Left lung (tissue), 10 donors: ENCODE results near the gene MDK. TPM values are rescaled to one million over a fixed set of nuclear protein-coding genes. Genes with fewer than 3 reads are reported as not detected.

Experiments used
- ATAC-seq: fragments of 200-7000 bp; cut with Tn5 transposase; one replicate; pipeline ENCODE4 v1.9.1; 2020; ENCODE audit warnings: moderate library complexity
- DNase-seq, 4 donors: peaks; one replicate each; pipeline ENCODE4 v3.0.0-alpha.2; 2013 to 2020
- H3K27ac ChIP-seq, 2 donors: fragments of 200-600 bp; sonication (generic) in 1 of 2; one replicate each; pipeline versions ENCODE4 v1.5.0 to v1.8.0; 2020 to 2021
- H3K27me3 ChIP-seq, 2 donors: fragments of 200-600 bp; sonication (generic) in 1 of 2; one replicate each; pipeline versions ENCODE4 v1.5.0 to v1.8.0; 2020 to 2021
- H3K36me3 ChIP-seq, 2 donors: fragments of 200-600 bp; sonication (generic) in 1 of 2; one replicate each; pipeline versions ENCODE4 v1.5.0 to v1.8.0; 2020 to 2021
- H3K4me1 ChIP-seq, 2 donors: fragments of 200-600 bp; one replicate each; pipeline ENCODE4 v1.8.0; 2021
- H3K4me3 ChIP-seq, 2 donors: fragments of 200-600 bp; sonication (generic) in 1 of 2; one replicate each; pipeline versions ENCODE4 v1.5.0 to v1.8.0; 2020 to 2021; ENCODE audit warnings: mild to moderate bottlenecking in 1 of 2
- H3K9me3 ChIP-seq, 2 donors: fragments of 200-600 bp; sonication (generic) in 1 of 2; one replicate each; pipeline versions ENCODE4 v1.5.0 to v1.8.0; 2020 to 2021
- intact Hi-C, 2 donors: fragments of 100-400 bp; cut with DNase I; formaldehyde crosslinking; loops; one replicate each; pipeline versions ENCODE4 v1.11.2 to v1.14.2; 2022
- polyA plus RNA-seq, 6 donors: library from polyadenylated mRNA; unstranded; fragments of 120-200 nt; gene quantifications; one replicate each; pipeline ENCODE4 v1.2.1, GENCODE V29; 2013; ENCODE audit not compliant: insufficient read length in 6 of 6
- total RNA-seq, 2 donors: library from RNA; stranded (reverse); fragmentation: NEBNext Ultra II Directional; extraction: Animal tissue kit (Norgen Biotek cat#: 25700); gene quantifications; one replicate each; pipeline ENCODE4 v1.2.1, GENCODE V29; 2021
- TF ChIP-seq, protein P1 (sequence below), 2 donors: fragments of 200-600 bp; sonication (generic) in 1 of 2; IDR thresholded peaks; one replicate each; pipeline versions ENCODE4 v1.5.0 to v1.8.0; 2021; ENCODE audit warnings: antibody characterized with exemption in 2 of 2
- donor health status: DM: no; HTN: yes; CAD: no.
- donor health status: DM: no; HTN: no; CAD: no.

MDK gene
- total and polyA plus RNA-seq, 8 donors: 15.4 to 1,135 (median 872) TPM

DNA sequence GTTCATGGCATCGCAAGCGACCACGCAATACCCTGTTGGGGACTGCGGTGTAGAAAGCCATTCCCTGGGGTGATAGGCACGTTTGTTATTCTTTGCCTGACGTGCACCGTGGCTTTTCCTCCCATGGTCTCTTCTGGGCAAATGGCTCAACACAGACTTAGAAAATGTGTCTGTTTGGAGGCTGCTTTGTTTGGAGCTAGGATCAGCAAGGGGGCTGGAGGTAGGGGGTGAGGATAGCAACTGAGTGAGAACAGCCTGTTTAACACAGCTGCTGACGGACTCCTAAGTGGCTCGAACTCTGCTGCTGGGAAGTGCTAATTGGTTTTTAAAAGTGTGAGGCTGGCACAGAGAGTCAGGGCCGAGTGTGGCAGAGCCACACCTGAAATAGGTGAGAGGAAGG is 26.2 kb downstream of the MDK start:
- peaks cover 0 to 89% of the 10 kb centered on the region in 2 donors for H3K36me3 ChIP-seq
- no peak overlapping the region for H3K4me3 ChIP-seq
- no peak for ATAC-seq
- intact Hi-C loops: no loop called here
- no peaks in the 10 kb centered on the region for H3K4me1 ChIP-seq
- DNase-seq: no peak
- H3K27ac ChIP-seq: no peak overlapping the region
- no peaks in the 10 kb centered on the region for H3K27me3 ChIP-seq
- no peaks in the 10 kb centered on the region for H3K9me3 ChIP-seq
- TF ChIP-seq, protein P1, sequence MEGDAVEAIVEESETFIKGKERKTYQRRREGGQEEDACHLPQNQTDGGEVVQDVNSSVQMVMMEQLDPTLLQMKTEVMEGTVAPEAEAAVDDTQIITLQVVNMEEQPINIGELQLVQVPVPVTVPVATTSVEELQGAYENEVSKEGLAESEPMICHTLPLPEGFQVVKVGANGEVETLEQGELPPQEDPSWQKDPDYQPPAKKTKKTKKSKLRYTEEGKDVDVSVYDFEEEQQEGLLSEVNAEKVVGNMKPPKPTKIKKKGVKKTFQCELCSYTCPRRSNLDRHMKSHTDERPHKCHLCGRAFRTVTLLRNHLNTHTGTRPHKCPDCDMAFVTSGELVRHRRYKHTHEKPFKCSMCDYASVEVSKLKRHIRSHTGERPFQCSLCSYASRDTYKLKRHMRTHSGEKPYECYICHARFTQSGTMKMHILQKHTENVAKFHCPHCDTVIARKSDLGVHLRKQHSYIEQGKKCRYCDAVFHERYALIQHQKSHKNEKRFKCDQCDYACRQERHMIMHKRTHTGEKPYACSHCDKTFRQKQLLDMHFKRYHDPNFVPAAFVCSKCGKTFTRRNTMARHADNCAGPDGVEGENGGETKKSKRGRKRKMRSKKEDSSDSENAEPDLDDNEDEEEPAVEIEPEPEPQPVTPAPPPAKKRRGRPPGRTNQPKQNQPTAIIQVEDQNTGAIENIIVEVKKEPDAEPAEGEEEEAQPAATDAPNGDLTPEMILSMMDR (IDR thresholded peaks at IDR 0.05): no peak

DNA sequence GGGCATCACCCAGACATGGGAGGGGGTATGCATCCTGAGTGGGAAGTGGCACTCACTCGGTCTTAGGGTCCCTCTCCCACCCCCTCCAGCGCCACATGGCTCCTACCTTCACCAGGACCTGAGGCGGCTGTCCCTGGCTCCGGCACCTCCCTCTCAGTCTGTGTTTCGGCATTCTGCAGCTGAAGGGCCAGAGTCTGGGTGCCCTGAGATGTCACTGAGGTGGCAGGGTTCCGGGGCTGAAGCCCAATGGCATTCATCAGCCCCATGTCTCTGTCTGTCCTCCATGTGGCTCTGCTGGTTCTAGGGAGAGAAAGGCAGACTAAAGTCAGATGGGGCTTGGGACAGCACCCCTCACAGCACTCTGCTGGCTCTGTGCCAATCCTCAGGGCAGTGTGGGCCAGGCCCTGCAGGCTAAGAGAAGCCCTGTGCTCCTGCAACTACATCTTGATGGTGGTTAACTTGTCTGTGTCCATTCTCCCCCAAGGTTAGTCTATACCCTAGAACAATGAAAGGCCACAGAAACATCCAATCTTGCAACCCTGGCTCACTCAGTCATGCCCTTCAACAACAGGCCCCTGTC is 27.0 kb downstream of the MDK start:
- no peaks in the 10 kb centered on the region for H3K4me1 ChIP-seq
- intact Hi-C loops: no loop called here
- TF ChIP-seq, protein P1 (IDR thresholded peaks at IDR 0.05): no peak
- no peak overlapping the region for H3K4me3 ChIP-seq
- DNase-seq (no peak), ATAC-seq (no peak)
- H3K9me3 ChIP-seq: no peaks in the 10 kb centered on the region
- no peaks in the 10 kb centered on the region for H3K27me3 ChIP-seq
- no peak overlapping the region for H3K27ac ChIP-seq
- peaks cover 0 to 89% of the 10 kb centered on the region in 2 donors for H3K36me3 ChIP-seq

DNA sequence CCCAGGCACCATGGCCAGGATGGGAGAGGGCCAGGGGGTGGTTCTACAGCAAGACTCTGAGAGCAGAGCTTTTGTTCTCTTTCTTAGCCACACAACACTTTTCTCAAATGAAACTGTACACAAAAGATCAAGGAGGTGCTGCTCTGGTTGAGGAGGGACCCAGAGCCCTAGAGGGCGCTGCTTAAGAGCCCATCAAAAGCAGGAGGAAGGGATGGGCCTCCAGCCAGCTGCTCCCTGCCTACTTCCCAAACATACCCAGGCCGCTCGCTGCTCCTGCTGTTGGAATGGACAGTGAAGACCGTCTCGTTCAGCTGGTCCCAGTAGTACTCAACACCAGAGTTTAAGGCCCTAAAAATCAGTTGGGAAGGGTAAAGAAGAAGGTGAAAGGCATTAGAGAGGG is 28.6 kb downstream of the MDK start:
- no peak overlapping the region for H3K27ac ChIP-seq
- no peaks in the 10 kb centered on the region for H3K4me1 ChIP-seq
- ATAC-seq (no peak), DNase-seq (no peak)
- H3K27me3 ChIP-seq: no peaks in the 10 kb centered on the region
- peaks cover 0 to 89% of the 10 kb centered on the region in 2 donors for H3K36me3 ChIP-seq
- TF ChIP-seq, protein P1 (IDR thresholded peaks at IDR 0.05): no peak
- no peak overlapping the region for H3K4me3 ChIP-seq
- intact Hi-C loops: no loop called here
- no peaks in the 10 kb centered on the region for H3K9me3 ChIP-seq

DNA sequence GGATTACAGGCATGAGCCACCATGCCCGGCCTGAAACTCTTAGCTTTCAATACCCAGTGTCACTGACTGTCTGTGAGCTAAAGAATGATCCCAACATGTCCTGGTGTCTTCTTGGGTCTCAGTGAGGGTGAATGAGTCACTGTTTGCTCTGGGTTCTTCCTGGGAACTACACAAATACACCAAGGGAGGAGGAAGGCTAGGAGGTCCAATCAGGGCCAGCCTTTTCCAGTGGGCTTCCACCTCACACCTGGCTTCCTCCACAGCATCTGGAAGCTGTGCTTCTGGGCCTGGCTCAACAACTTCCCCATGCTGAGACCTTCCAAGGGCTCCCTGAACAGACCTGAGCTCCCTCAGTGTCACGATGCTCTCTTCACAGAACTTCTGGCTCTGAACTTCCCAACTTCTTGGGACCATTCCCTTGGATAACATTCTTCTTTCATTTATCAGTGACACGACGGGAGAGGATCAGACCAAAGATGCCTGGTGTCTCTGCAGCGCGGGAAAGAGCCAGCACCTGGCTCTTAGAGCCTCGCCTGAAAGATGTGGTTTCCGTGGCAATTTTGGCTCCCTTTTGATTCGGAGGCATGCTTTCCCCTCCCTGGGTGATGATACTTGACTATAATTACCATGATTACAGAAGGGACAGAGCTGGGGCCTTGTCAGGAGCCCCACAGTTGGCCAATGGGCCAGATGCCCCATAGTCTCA is 32.4 kb downstream of the MDK start:
- H3K27ac ChIP-seq: no peak overlapping the region
- no peaks in the 10 kb centered on the region for H3K27me3 ChIP-seq
- ATAC-seq (no peak), DNase-seq (no peak)
- no peak overlapping the region for H3K4me3 ChIP-seq
- no peaks in the 10 kb centered on the region for H3K9me3 ChIP-seq
- intact Hi-C loops: no loop called here
- no peaks in the 10 kb centered on the region for H3K4me1 ChIP-seq
- peaks cover 0 to 82% of the 10 kb centered on the region in 2 donors for H3K36me3 ChIP-seq
- TF ChIP-seq, protein P1 (IDR thresholded peaks at IDR 0.05): no peak

DNA sequence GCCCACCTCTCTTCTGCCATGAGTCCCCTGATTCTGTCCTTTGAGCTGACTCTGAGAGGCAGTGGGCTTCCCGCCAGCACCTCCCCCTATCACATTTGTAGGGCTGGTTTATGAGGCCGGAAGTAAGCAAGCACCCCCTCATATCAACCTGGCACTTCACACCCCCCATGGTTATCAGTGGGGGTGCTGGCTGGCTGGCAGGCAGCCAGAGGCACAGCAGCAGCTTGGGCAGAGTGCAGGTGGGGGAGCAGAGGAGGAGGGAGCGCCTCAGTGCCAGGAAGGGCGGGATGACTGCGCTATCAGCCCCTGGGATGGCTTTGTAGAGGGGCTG is 33.0 kb downstream of the MDK start:
- TF ChIP-seq, protein P1 (IDR thresholded peaks at IDR 0.05): no peak

More for the DNA sequence above, 33.0 kb downstream of the MDK start:
- no peak overlapping the region for H3K27ac ChIP-seq
- no peak overlapping the region for H3K4me3 ChIP-seq
- H3K9me3 ChIP-seq: no peaks in the 10 kb centered on the region
- intact Hi-C loops: no loop called here
- ATAC-seq (no peak), DNase-seq (no peak)
- H3K4me1 ChIP-seq: no peaks in the 10 kb centered on the region
- no peaks in the 10 kb centered on the region for H3K27me3 ChIP-seq
- peaks cover 0 to 76% of the 10 kb centered on the region in 2 donors for H3K36me3 ChIP-seq
